ENCODE data around the gene AKAIN1. TPM values are rescaled to one million over a fixed set of nuclear protein-coding genes. Genes with fewer than 3 reads are reported as not detected.

AKAIN1 gene
- total RNA-seq, 4 donors from 2014 or later = not detected

DNA sequence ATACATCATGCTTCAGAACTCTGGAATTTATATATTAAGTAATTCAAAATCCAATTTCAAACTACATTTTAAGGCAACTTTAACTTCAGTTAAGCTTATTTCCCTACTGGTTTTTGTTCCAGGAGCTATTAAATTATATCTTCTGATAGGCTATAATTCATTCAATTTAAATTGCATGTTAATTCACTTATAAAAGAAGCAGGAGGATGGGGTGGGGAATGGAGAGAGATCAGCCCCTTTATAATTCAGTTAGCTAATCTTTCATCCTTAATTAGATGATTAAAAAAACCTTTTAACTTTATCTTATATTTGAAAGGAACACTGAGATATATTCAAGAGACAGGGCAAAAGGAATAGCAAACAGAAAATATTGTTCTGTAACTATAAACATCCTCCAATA, 86.8 kb downstream of the AKAIN1 start:
- no peak overlapping the region for H3K27ac ChIP-seq
- H3K9me3 ChIP-seq = no peaks in the 10 kb centered on the region
- H3K27me3 ChIP-seq = no peaks in the 10 kb centered on the region
- intact Hi-C loops (cut with DNase I; ENCODE audit: low total_unique reads) = no loop called here
- no peaks in the 10 kb centered on the region for H3K36me3 ChIP-seq
- TF ChIP-seq, protein P1, sequence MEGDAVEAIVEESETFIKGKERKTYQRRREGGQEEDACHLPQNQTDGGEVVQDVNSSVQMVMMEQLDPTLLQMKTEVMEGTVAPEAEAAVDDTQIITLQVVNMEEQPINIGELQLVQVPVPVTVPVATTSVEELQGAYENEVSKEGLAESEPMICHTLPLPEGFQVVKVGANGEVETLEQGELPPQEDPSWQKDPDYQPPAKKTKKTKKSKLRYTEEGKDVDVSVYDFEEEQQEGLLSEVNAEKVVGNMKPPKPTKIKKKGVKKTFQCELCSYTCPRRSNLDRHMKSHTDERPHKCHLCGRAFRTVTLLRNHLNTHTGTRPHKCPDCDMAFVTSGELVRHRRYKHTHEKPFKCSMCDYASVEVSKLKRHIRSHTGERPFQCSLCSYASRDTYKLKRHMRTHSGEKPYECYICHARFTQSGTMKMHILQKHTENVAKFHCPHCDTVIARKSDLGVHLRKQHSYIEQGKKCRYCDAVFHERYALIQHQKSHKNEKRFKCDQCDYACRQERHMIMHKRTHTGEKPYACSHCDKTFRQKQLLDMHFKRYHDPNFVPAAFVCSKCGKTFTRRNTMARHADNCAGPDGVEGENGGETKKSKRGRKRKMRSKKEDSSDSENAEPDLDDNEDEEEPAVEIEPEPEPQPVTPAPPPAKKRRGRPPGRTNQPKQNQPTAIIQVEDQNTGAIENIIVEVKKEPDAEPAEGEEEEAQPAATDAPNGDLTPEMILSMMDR (IDR thresholded peaks at IDR 0.05) = no peak
- no peak for TF ChIP-seq POLR2A (IDR thresholded peaks at IDR 0.05)
- H3K4me3 ChIP-seq = no peak overlapping the region
- H3K4me1 ChIP-seq = no peaks in the 10 kb centered on the region
- DNase-seq = no peak

DNA sequence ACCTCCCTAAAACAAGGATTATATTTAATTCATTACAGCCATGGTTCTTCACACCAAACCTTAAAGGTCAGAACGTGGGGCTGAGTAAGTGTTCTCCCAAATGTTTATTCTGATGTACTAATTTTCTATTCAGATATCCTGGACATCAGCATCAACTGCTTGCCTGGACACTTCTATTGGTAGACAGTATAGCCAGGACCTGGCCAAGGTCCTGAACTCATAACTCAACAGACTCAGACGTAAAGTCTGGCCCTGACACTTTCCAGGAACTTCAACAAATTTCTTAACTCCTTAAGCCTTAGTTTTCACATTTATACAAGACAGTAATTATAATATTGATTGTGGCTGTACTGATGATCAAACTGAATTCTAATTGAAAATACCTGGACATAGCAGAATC, 89.1 kb downstream of the AKAIN1 start:
- no peaks in the 10 kb centered on the region for H3K27me3 ChIP-seq
- no peak for TF ChIP-seq POLR2A (IDR thresholded peaks at IDR 0.05)
- no peak for DNase-seq
- H3K4me3 ChIP-seq = no peak overlapping the region
- intact Hi-C loops (cut with DNase I; ENCODE audit: low total_unique reads) = no loop called here
- H3K4me1 ChIP-seq = no peaks in the 10 kb centered on the region
- no peak overlapping the region for H3K27ac ChIP-seq
- no peaks in the 10 kb centered on the region for H3K9me3 ChIP-seq
- H3K36me3 ChIP-seq = no peaks in the 10 kb centered on the region

DNA sequence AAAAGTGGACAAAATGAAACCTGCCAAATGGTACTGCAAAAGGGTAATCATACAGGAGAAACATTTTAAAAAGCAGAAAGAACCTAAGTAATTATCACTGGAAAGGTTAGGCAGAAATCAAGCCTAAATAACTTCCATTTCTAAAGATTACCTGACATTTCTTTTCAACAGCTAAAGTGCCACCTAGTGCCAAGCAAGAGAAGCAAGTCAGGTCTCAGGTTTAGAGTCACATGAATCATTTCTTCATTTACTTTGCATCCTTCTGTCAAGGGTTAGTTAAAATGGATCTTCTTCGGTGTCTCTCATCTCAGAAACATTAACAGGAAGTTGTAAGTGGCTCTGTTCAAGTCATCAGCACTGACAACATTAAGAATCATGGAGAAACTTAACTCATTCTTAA, 90.3 kb downstream of the AKAIN1 start:
- intact Hi-C loops (cut with DNase I; ENCODE audit: low total_unique reads) = no loop called here
- H3K4me1 ChIP-seq = no peaks in the 10 kb centered on the region
- no peak overlapping the region for H3K4me3 ChIP-seq
- no peak for DNase-seq
- no peaks in the 10 kb centered on the region for H3K36me3 ChIP-seq
- no peak overlapping the region for H3K27ac ChIP-seq
- TF ChIP-seq POLR2A (IDR thresholded peaks at IDR 0.05) = no peak
- TF ChIP-seq, protein P1 (IDR thresholded peaks at IDR 0.05) = no peak
- H3K27me3 ChIP-seq = no peaks in the 10 kb centered on the region
- H3K9me3 ChIP-seq = no peaks in the 10 kb centered on the region

DNA sequence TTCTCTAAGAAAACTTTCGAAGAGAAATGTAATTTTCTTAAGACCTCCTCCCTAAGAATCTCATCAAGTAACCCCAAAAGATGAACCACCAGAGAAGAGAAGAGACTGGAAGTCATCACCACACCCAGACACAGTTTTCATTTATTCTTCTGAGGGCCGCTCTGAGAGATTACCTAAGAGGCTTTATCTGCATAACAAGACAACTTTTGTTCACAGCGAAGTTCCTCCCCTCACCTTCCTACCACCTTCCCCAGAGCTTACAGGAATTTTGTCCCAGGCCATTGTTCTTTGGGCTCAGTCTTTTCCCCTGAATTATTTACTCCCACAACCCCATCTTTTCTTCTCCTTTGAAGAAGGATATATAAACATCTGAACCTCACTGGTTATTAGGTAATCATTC, 92.8 kb downstream of the AKAIN1 start:
- no peak for TF ChIP-seq POLR2A (IDR thresholded peaks at IDR 0.05)
- TF ChIP-seq, protein P1 (IDR thresholded peaks at IDR 0.05) = no peak
- Histone ChIP-seq H3K27me3 (no peaks in the 10 kb centered on the region), H3K36me3 (no peaks in the 10 kb centered on the region), H3K27ac (no peak overlapping the region), H3K9me3 (no peaks in the 10 kb centered on the region), H3K4me1 (no peaks in the 10 kb centered on the region), H3K4me3 (no peak overlapping the region)
- intact Hi-C loops (cut with DNase I; ENCODE audit: low total_unique reads) = no loop called here
- no peak for DNase-seq

DNA sequence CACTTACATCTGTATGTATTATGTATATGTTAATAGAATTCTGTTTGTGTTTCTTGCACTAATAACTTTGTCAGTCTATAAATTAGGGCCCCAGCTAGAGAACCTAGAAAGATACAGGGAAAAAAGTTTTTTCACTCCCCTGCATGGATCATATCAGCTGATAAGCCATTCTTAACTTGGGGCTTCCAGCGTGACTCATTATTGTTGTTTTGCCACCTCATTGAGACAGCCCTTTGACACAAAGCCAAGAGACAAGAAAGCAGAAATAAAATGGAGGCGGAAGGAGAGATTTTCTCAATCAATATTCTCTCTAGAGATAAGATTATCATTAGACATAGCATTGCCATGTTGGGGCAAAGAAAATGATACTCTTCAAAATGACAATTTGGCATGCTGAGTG, 93.4 kb downstream of the AKAIN1 start:
- intact Hi-C loops (cut with DNase I; ENCODE audit: low total_unique reads) = no loop called here
- no peak overlapping the region for H3K27ac ChIP-seq
- no peaks in the 10 kb centered on the region for H3K9me3 ChIP-seq
- no peak overlapping the region for H3K4me3 ChIP-seq
- H3K4me1 ChIP-seq = no peaks in the 10 kb centered on the region
- H3K36me3 ChIP-seq = no peaks in the 10 kb centered on the region
- DNase-seq = no peak
- H3K27me3 ChIP-seq = no peaks in the 10 kb centered on the region
- TF ChIP-seq, protein P1 (IDR thresholded peaks at IDR 0.05) = no peak
- TF ChIP-seq POLR2A (IDR thresholded peaks at IDR 0.05) = no peak

DNA sequence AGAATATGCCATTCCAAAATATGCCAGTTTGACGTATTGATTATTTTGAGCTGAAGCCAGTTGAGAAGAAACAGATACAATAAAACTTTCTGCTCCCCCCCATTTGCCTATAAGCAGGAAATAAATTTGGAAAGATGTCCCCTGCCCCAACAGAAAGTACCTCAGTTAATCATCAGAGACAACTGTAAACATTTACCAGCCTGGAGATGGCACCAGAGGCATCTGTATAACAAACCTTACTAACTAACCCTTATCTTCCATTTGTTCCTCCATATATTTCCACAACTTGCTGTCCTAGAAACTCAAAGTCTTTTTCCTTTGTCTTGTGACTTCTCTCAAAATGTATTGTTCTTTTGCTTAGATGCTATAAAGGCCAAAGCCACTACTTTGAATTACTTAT, 93.8 kb downstream of the AKAIN1 start:
- Histone ChIP-seq H3K27ac (no peak overlapping the region), H3K4me3 (no peak overlapping the region), H3K27me3 (no peaks in the 10 kb centered on the region), H3K9me3 (no peaks in the 10 kb centered on the region), H3K4me1 (no peaks in the 10 kb centered on the region), H3K36me3 (no peaks in the 10 kb centered on the region)
- intact Hi-C loops (cut with DNase I; ENCODE audit: low total_unique reads) = no loop called here
- no peak for TF ChIP-seq POLR2A (IDR thresholded peaks at IDR 0.05)
- TF ChIP-seq, protein P1 (IDR thresholded peaks at IDR 0.05) = no peak
- no peak for DNase-seq
